Activated naive CD8-positive, alpha-beta T cell treated with anti-CD3 and anti-CD28 coated beads for 36 hours (primary cell): ENCODE measurements around the gene ACSM2B. TPM values are rescaled to one million over a fixed set of nuclear protein-coding genes. Genes with fewer than 3 reads are reported as not detected.
"Not testable (repeated sequence)": the region's sequence is repeated elsewhere in the genome, so short reads cannot be mapped to it uniquely, and the experiment has no call there.

Experiments
- DNase-seq: peaks from one replicate; pipeline ENCODE4 v3.0.0; 2021
- H3K27ac Mint-ChIP-seq: one replicate; pipeline ENCODE4 v1.8.0; 2022; ENCODE audit warnings: mild to moderate bottlenecking, moderate library complexity, mixed read lengths
- H3K27me3 Mint-ChIP-seq: one replicate; pipeline ENCODE4 v1.8.0; 2022; ENCODE audit warnings: mild to moderate bottlenecking, mixed read lengths
- H3K36me3 Mint-ChIP-seq: one replicate; pipeline ENCODE4 v1.8.0; 2021; ENCODE audit warnings: mild to moderate bottlenecking, mixed read lengths
- H3K4me1 Mint-ChIP-seq: one replicate; pipeline ENCODE4 v1.8.0; 2021; ENCODE audit warnings: mixed read lengths
- H3K4me3 Mint-ChIP-seq: one replicate; pipeline ENCODE4 v1.8.0; 2022; ENCODE audit warnings: mild to moderate bottlenecking, moderate library complexity, mixed read lengths
- H3K9me3 Mint-ChIP-seq: one replicate; pipeline ENCODE4 v1.8.0; 2022; ENCODE audit warnings: mixed read lengths
- total RNA-seq, 2 experiments: library from RNA; stranded (reverse); gene quantifications; one replicate each; pipeline ENCODE4 v1.2.3, GENCODE V29; 2021

The ACSM2B gene
- total RNA-seq, 2 experiments from 2014 or later = not detected

DNA sequence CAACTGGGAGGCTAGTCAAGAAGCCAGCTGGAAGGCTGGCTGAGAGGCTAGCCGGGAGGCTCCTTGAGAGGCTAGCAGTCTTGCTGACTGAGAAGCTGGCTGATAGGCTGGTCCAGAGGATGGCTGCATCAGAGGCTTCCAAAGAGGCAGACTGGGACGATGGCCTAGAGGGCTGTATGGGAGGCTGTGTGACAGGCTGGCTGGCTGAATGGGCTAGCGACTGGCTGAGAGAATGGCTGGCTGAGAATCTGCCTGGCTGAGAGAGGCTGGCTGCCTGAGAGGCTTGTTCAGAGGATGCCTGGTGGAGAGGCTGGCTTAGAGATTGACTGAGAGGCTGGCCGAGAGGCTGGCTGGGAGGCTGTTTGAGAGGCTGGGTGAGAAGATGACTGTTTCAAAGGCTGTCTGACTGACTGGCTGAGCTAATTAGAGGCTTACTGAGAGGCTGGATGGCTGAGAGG is 34.8 kb upstream of the ACSM2B start:
- H3K4me3 Mint-ChIP-seq = no peak overlapping the region
- DNase-seq = no peak
- no peaks in the 10 kb centered on the region for H3K4me1 Mint-ChIP-seq
- peaks cover 35% of the 10 kb centered on the region for H3K27me3 Mint-ChIP-seq
- no peak overlapping the region for H3K27ac Mint-ChIP-seq
- no peaks in the 10 kb centered on the region for H3K36me3 Mint-ChIP-seq
- no peaks in the 10 kb centered on the region for H3K9me3 Mint-ChIP-seq

DNA sequence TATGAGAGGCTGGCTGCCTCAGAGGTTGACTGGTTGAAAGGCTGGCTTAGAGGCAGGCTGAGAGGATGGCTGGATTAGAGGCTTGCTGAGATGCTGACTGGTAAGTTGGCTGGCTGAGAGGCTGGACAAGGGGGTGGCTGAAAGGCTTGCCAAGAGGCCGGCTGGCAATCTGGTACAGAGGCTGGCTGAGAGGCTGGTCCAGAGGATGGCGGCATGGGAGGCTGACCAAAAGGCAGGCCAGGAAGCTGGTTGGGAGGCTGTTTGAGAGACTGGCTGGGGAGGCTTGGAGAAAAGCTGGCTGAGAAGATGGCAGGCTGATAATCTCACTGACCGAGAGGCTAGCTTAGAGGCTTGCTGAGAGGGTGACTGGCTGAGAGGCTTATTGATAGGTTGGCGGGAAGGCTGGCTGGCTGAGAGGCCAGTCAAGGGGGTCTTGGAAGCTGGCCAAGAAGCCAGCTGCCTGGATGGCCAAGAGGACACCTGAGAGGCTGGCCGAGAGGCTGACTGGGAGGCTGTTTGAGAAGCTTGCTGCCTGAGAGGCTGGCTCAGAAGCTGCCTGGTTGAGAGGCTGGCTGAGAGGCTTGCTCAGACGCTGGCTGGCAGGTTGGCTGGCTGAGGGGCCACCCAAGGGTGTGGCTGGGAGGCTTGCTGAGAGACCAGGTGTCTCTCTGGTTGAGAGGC is 34.2 kb upstream of the ACSM2B start:
- H3K27me3 Mint-ChIP-seq = peaks cover 35% of the 10 kb centered on the region
- H3K9me3 Mint-ChIP-seq = no peaks in the 10 kb centered on the region
- H3K4me3 Mint-ChIP-seq = no peak overlapping the region
- H3K36me3 Mint-ChIP-seq = no peaks in the 10 kb centered on the region
- H3K27ac Mint-ChIP-seq = no peak overlapping the region
- DNase-seq = no peak
- H3K4me1 Mint-ChIP-seq = no peaks in the 10 kb centered on the region

GRCh38 chr16:20602205-20602604 is 26.0 kb upstream of the ACSM2B start:
- not testable (repeated sequence) for H3K27me3 Mint-ChIP-seq, H3K4me1 Mint-ChIP-seq, H3K4me3 Mint-ChIP-seq, H3K36me3 Mint-ChIP-seq, DNase-seq, H3K9me3 Mint-ChIP-seq, H3K27ac Mint-ChIP-seq

- DNase-seq, H3K4me1 Mint-ChIP-seq, H3K4me3 Mint-ChIP-seq, H3K36me3 Mint-ChIP-seq, H3K9me3 Mint-ChIP-seq, H3K27ac Mint-ChIP-seq, H3K27me3 Mint-ChIP-seq: not testable (repeated sequence)
Measured at GRCh38 chr16:20599475-20599874, 23.3 kb upstream of the ACSM2B start.

- H3K36me3 Mint-ChIP-seq = no peaks in the 10 kb centered on the region
- no peaks in the 10 kb centered on the region for H3K9me3 Mint-ChIP-seq
- peaks cover 6% of the 10 kb centered on the region for H3K27me3 Mint-ChIP-seq
- peaks cover 2% of the 10 kb centered on the region for H3K4me1 Mint-ChIP-seq
- H3K4me3 Mint-ChIP-seq = no peak overlapping the region
- no peak overlapping the region for H3K27ac Mint-ChIP-seq
- DNase-seq = no peak
Measured at GRCh38 chr16:20598832-20599469, 22.8 kb upstream of the ACSM2B start.

GRCh38 chr16:20595694-20596093 is 19.5 kb upstream of the ACSM2B start:
- H3K27me3 Mint-ChIP-seq, H3K27ac Mint-ChIP-seq, H3K4me3 Mint-ChIP-seq, H3K9me3 Mint-ChIP-seq, H3K36me3 Mint-ChIP-seq, H3K4me1 Mint-ChIP-seq, DNase-seq: not testable (repeated sequence)

DNA sequence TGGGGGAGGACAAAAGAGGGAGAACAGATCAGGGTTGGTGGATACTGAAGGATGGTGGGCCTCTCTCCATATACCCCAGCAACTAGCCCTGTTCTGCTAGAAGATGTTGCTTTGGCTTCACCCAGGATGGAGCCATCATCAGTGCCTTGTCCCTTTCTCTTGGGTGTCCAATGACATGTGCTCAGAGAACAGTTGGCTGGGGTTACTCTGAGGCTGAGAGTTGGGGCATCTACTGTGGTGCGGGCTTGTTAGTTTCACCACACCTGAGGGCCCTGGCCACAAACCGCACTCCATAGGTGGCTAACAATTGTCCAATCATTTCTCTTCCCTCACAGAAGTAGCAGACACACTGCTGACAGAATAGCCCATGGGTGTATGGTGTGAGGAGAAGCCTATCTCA is 18.9 kb upstream of the ACSM2B start:
- not testable (repeated sequence) for H3K27ac Mint-ChIP-seq, DNase-seq, H3K9me3 Mint-ChIP-seq, H3K4me1 Mint-ChIP-seq, H3K27me3 Mint-ChIP-seq, H3K36me3 Mint-ChIP-seq, H3K4me3 Mint-ChIP-seq

GRCh38 chr16:20592780-20593179 is 16.6 kb upstream of the ACSM2B start:
- H3K4me1 Mint-ChIP-seq, DNase-seq, H3K27me3 Mint-ChIP-seq, H3K36me3 Mint-ChIP-seq, H3K9me3 Mint-ChIP-seq, H3K4me3 Mint-ChIP-seq, H3K27ac Mint-ChIP-seq: not testable (repeated sequence)

DNA sequence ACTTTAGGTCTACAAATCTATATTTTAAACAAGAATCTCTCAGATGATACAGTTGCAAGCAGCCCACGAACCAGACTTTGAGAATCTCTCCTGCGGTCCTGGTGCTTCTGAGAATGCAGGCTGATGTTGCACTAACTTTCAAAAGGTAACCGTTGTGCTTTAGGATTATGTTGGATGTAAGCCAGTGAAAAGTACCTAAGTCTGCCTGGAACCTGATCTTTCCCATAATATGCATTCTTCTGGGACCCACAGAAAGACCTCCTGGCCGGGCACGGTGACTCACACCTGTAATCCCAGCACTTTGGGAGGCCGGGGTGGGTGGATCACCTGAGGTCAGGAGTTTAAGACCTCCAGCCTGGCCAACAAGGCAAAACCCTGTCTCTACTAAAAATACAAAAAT is 13.3 kb upstream of the ACSM2B start:
- H3K27ac Mint-ChIP-seq, DNase-seq, H3K4me3 Mint-ChIP-seq, H3K9me3 Mint-ChIP-seq, H3K4me1 Mint-ChIP-seq, H3K36me3 Mint-ChIP-seq: not testable (repeated sequence)
- H3K27me3 Mint-ChIP-seq = peaks cover 11% of the 10 kb centered on the region

GRCh38 chr16:20587645-20588074 is 11.5 kb upstream of the ACSM2B start:
- DNase-seq, H3K9me3 Mint-ChIP-seq, H3K27ac Mint-ChIP-seq, H3K4me3 Mint-ChIP-seq, H3K36me3 Mint-ChIP-seq, H3K4me1 Mint-ChIP-seq, H3K27me3 Mint-ChIP-seq: not testable (repeated sequence)

GRCh38 chr16:20586716-20587115 is 10.5 kb upstream of the ACSM2B start:
- H3K9me3 Mint-ChIP-seq, H3K4me1 Mint-ChIP-seq, H3K27me3 Mint-ChIP-seq, H3K36me3 Mint-ChIP-seq, H3K27ac Mint-ChIP-seq, H3K4me3 Mint-ChIP-seq, DNase-seq: not testable (repeated sequence)

DNA sequence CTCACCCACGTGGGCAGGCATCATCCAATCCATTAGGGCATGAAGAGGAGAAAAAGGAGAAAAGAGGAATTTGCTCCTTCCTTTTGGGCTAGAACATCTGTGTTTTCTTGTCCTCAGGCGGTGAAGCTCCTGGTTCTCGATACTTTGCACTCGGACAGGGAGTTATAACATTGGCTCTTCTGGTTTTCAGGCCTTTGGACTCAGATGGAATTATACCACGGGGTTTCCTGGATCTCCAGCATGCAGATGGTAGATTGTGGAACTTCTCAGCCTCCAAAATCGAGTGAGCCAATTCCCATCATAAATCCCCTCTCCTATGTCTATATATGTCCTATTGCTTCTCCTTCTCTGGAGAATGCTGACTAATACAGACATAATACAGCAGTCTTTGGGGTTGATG is 9.9 kb upstream of the ACSM2B start:
- H3K4me1 Mint-ChIP-seq, H3K9me3 Mint-ChIP-seq, H3K4me3 Mint-ChIP-seq, H3K27me3 Mint-ChIP-seq, DNase-seq, H3K27ac Mint-ChIP-seq, H3K36me3 Mint-ChIP-seq: not testable (repeated sequence)

GRCh38 chr16:20580487-20581259 is 4.5 kb upstream of the ACSM2B start:
- not testable (repeated sequence) for H3K4me3 Mint-ChIP-seq, H3K27ac Mint-ChIP-seq, H3K27me3 Mint-ChIP-seq, H3K36me3 Mint-ChIP-seq, DNase-seq, H3K9me3 Mint-ChIP-seq, H3K4me1 Mint-ChIP-seq

DNA sequence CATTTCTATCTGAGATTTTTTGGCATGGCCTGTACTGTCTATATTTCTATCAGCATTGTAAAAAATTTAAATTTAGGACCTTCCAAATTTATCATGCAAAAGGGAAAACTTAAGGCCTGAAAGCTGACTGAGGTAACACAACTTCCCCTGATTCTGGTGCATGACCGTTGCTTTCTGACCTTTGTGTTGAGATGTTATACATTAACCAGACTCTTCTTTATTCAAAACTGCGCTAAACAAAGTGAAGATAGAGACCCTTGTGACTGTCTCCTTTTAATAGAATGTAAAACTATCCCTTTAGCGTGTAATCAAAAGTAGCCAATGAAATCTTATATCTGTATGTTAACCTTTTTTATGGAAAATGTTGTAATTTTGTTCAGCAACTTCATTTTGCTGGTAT is 1.9 kb upstream of the ACSM2B start:
- H3K4me3 Mint-ChIP-seq, H3K27ac Mint-ChIP-seq, H3K27me3 Mint-ChIP-seq, H3K4me1 Mint-ChIP-seq, DNase-seq, H3K9me3 Mint-ChIP-seq, H3K36me3 Mint-ChIP-seq: not testable (repeated sequence)

DNA sequence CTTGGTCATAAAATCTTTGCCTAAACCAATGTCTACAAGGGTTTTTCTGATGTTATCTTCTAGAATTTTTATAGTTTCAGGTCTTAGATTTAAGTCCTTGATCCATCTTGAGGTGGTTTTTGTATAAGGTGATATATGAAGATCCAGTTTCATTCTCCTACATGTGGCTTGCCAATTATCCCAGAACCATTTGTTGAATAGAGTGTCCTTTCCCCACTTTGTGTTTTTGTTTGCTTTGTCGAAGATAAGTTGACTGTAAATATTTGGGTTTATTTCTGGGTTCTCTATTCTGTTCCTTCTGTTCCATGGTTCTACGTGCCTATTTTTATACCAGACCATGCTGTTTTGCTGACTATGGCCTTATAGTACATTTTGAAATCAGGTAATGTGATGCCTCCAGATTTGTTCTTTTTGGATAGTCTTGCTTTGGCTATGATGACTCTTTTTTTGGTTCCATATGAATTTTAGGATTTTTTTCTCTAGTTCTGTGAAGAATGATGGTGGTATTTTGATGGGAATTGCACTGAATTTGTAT is 7.0 kb downstream of the ACSM2B start:
- not testable (repeated sequence) for H3K27me3 Mint-ChIP-seq, H3K4me1 Mint-ChIP-seq, H3K9me3 Mint-ChIP-seq, DNase-seq, H3K27ac Mint-ChIP-seq, H3K4me3 Mint-ChIP-seq, H3K36me3 Mint-ChIP-seq
